GM18858 (cell line): Measurements from ENCODE around the gene SF3B6.
A peak's percentile ranks its signal among the peaks of the same experiment; 100 is the strongest.
"Not testable (repeated sequence)": the region's sequence is repeated elsewhere in the genome, so short reads cannot be mapped to it uniquely, and the experiment has no call there.

Experiments used
- ATAC-seq: cut with Tn5 transposase; IDR thresholded peaks from one replicate; pipeline ENCODE4 v1.9.1; 2021; ENCODE audit not compliant: unreplicated experiment

SF3B6 gene

GRCh38 chr2:24054366-24055010, 21.6 kb downstream of the SF3B6 start:
- ATAC-seq, result no peak

GRCh38 chr2:24052951-24053350, 23.2 kb downstream of the SF3B6 start:
- ATAC-seq, result no peak

GRCh38 chr2:24051833-24052232, 24.3 kb downstream of the SF3B6 start:
- no peak for ATAC-seq

GRCh38 chr2:24050041-24050979, 25.8 kb downstream of the SF3B6 start:
- ATAC-seq, result no peak

GRCh38 chr2:24049485-24050021, 26.6 kb downstream of the SF3B6 start, which contains the start of gene FKBP1B:
FKBP1B (plus strand) TSS chr2:24049741; CDS start chr2:24049850, 109 bp downstream.
- no peak for ATAC-seq

GRCh38 chr2:24048769-24049484, 27.2 kb downstream of the SF3B6 start:
- no peak for ATAC-seq

- no peak for ATAC-seq
Measured at GRCh38 chr2:24047703-24048033, 28.5 kb downstream of the SF3B6 start.

GRCh38 chr2:24046930-24047702, 29.0 kb downstream of the SF3B6 start, which contains the start of gene WDCP:
WDCP (minus strand) TSS chr2:24047391; CDS start chr2:24039494, 7,897 bp downstream.
- peak; percentile 97 for ATAC-seq

GRCh38 chr2:24046599-24046929, 29.6 kb downstream of the SF3B6 start:
- ATAC-seq, result no peak

GRCh38 chr2:24045511-24046508, 30.3 kb downstream of the SF3B6 start:
- ATAC-seq, result no peak

- ATAC-seq, result not testable (repeated sequence)
Measured at GRCh38 chr2:24043133-24043532, 33.0 kb downstream of the SF3B6 start.

- no peak for ATAC-seq
Measured at GRCh38 chr2:24040511-24040910, 35.6 kb downstream of the SF3B6 start.

- no peak for ATAC-seq
Measured at GRCh38 chr2:24038786-24039499, 37.2 kb downstream of the SF3B6 start.

- no peak for ATAC-seq
Measured at GRCh38 chr2:24026233-24026632, 49.9 kb downstream of the SF3B6 start.

- ATAC-seq, result no peak
Measured at GRCh38 chr2:24024996-24025663, 51.0 kb downstream of the SF3B6 start.

GRCh38 chr2:24024018-24024417, 52.1 kb downstream of the SF3B6 start:
- ATAC-seq, result no peak

GRCh38 chr2:24022975-24023575, 53.1 kb downstream of the SF3B6 start:
- ATAC-seq, result no peak
